HG03066 (cell line): ENCODE data around the gene CRACR2A.
A peak's percentile ranks its signal among the peaks of the same experiment; 100 is the strongest.

Experiments used
- ATAC-seq: cut with Tn5 transposase; IDR thresholded peaks from one replicate; pipeline ENCODE4 v1.9.1; 2021; ENCODE audit warnings: low read depth; ENCODE audit not compliant: unreplicated experiment

The CRACR2A gene, protein sequence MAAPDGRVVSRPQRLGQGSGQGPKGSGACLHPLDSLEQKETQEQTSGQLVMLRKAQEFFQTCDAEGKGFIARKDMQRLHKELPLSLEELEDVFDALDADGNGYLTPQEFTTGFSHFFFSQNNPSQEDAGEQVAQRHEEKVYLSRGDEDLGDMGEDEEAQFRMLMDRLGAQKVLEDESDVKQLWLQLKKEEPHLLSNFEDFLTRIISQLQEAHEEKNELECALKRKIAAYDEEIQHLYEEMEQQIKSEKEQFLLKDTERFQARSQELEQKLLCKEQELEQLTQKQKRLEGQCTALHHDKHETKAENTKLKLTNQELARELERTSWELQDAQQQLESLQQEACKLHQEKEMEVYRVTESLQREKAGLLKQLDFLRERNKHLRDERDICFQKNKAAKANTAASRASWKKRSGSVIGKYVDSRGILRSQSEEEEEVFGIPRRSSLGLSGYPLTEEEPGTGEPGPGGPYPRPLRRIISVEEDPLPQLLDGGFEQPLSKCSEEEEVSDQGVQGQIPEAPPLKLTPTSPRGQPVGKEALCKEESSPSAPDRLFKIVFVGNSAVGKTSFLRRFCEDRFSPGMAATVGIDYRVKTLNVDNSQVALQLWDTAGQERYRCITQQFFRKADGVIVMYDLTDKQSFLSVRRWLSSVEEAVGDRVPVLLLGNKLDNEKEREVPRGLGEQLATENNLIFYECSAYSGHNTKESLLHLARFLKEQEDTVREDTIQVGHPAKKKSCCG

DNA sequence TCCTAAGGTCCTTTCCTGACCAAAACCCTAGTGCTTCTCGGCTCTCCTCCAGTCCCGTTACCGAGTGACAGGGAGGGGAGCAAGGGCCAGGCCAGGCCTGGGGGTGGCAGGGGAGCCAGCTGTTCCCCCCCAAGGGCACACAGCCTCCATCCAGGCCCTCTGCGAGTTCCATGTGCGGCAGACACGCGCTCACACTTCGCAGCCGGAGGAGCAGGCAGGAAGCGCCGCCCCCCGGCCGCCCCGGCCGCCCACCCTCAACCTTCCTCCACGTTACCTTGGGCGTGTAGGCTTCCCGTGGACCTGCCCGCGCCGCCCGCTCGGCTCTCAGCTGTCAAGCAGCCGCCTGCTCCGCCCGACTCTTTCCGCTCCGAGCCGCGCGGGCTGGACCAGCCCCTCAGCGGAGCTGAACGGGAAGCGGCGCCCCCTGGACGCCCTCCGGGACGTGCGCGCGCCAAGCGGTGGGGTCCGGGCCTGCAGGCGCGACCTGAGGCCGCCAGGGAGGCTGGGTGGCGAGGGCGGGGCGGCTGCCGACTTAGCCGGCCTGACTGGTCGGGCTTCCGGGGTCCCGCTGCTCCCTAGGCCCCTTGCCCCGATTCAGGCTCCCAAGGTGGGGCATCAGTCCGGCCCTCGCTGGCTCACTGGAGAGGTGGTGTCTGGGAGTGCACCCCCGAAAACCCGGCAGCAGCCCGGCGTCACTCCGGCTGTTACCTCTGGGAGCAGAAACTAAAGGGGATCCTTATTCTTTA is at the start of gene CRACR2A:
CRACR2A (minus strand) TSS at position 369 of the 746 bp plus-strand sequence. CDS start 56,110 bp downstream, outside the sequence.
- ATAC-seq = peak; percentile 71

GRCh38 chr12:3797531-3798048 is 44.7 kb upstream of the CRACR2A start:
- no peak for ATAC-seq

DNA sequence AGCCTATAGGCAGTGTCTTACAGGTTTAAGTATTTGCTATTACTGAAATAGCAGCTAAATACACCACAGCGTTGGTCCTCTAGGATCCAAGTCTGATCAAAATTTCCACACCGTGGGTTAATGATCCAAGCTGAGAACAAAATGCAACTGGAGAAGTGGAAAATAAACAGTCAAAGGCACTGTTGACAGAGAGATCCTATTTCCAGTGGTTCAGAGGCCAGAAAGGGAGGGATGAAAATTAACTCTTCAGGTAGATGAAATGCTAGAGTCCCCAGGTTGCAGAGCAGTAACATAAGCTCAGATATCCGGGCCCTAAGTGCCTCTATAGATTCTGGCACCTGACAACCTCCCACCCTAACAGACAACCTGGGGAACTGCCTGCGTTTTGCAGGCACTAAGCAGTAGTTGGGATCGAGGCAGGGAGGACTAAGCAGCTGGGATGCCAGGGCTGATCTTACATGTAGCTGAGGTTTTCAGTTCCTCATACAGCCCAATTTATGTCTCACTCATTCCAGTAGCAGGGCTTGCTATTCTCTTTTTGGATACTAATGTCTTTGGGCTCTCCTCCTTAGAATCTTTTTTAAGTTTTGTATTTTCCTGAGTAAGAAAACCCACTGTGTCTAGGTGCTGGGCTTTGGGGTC is 42.7 kb upstream of the CRACR2A start:
- no peak for ATAC-seq

DNA sequence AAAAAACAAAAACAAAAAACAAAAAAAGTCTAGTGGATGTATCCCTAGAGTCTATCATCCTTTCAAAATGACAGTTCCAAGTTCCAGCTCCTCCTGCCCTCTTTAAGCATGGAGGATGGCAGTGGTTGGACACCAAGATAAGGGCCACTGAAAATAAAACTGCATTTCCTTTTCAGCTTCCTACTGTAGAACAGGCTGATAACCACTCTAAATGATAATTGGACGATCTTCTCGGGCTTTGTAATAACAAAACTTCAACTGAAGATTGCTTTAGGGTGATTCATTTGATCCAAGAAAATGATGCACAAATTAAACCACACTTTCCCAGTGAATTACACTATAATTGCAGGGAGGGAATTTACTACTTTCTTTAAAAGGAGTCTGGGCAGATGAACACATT is 42.2 kb upstream of the CRACR2A start:
- no peak for ATAC-seq

DNA sequence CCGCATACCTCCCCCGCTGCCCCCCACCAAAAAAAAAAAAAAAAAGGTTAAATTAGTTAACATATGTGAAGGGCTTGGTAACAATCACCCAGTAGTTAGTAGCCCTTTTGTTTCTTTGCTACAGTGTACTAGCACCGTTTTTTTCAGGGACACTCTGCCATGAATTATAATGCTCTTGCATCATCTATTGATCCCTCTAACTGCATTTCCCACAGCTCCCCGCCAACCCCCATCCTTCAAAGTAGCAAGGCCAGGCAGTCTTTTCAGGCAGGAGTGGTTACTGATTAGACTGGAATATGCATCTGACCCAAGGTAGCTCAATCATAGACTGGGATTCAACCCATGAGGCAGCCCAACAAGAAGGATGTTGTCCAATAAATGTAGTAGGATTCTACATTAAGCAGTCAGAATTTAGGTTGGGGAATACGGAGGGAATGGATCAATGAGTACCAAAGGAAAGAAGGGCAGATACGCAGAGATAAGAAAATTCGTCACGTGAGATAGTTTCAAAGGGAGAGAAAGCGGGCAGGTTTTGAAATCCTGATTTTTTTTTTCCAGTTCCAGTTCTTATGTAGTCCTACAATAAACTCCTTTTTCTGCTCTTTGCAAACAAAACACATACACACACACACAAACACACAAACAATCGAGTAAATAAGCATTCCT is 39.8 kb upstream of the CRACR2A start:
- ATAC-seq = no peak

GRCh38 chr12:3791256-3791874 is 38.5 kb upstream of the CRACR2A start:
- ATAC-seq = no peak

- no peak for ATAC-seq
Measured at GRCh38 chr12:3790642-3791041, 37.7 kb upstream of the CRACR2A start.

GRCh38 chr12:3789838-3790237 is 36.9 kb upstream of the CRACR2A start:
- ATAC-seq = no peak

DNA sequence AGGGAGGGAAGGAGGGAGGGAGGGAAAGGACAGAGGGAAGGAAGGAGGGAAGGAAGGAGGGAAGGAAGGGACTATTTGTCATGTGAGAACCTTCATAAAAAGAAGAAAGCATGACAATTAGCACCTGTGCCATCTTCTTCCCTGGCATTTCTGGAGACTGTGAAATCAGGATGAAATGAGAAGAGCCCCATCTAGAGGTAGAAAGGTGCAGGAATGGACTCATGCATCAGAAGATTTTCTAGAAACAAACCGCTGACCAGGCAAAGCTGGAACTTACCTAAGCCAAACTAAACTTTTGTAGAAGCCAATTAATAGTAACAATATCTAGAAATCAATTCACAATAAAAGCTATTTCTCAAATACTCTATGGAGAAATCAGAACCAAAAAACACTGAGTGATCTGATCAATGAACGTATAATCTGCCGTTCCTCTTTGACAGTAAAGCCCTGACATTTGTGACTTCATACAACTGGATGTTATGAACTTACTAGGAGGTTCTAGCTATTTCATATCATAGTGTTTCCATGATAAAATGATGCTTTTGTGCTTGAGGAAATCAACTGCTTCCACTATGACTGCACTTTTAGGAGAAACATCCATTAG is 24.4 kb upstream of the CRACR2A start:
- ATAC-seq = no peak

DNA sequence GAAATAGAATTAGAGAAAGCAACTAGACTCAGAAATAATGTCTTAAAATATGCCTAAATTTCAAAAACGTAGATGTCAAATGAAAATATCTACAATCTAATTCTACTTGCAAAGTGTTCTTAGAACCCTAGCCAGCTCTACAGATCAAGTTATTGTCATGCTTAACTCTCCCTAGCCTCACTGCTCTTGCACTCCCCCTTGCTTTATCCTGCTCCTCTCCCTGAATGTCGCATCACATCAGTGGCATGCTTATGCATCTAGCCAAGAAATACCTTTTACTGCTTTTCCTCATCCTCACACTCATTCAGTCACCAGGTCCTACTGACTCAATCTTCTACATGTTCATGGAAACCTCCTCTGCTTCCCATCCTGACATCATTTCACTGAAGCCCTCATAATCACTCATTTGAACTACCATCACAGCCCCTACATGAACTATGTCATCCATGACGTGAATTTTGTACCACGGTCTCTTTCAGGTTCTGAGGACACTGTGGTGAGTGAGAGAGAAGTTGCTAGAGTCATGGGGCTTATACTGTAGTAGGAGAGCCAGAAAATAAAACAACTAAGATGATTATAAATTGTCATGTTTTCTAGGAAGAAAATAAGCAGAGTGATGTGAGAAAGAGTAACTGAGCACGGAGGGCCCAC is 22.6 kb upstream of the CRACR2A start:
- ATAC-seq = no peak

- ATAC-seq = no peak
Measured at GRCh38 chr12:3772380-3772779, 19.5 kb upstream of the CRACR2A start.

DNA sequence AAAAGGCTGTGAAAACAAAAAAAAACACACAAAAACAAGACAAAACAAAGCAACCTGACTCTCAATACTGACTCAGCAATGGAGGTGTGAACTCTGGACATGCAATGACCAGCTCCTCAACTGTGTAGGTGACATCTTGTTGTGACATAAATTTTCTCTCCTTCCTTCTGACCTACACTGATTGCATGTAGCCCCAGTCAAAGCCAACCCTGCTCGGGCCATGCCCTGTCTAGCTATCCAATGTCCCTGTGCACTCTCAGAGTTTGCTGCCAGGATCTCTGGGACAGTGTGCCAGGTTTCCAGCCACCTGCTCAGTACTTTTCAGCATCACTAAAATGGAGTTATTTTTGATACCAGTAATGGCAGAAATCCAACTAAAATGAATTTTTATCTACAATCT is 18.9 kb upstream of the CRACR2A start:
- no peak for ATAC-seq

- no peak for ATAC-seq
Measured at GRCh38 chr12:3770891-3771290, 18.0 kb upstream of the CRACR2A start.

DNA sequence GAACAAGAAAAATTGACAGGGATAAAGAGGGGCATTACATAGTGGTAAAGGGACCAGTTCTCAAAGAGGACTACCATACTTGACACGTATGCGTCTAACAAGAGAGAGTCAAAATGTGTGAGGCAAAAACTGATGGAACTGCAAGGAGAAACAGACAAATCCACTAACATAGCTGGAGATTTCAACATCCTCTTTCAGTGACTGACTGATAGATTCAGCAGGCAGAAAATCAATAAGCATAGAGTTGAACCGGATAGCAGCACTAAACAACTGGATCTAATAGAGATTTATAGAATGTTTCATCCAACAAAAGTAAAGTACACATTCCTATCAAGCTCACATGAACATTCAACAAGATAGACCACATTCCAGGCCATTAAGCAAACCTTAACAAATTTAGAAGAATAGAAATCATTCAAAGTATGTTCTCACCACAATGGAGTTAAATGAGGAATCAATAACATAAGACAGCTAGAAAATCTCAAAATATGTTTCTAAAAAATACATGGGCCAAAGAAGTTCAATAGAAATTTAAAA is 16.1 kb upstream of the CRACR2A start:
- ATAC-seq = no peak

DNA sequence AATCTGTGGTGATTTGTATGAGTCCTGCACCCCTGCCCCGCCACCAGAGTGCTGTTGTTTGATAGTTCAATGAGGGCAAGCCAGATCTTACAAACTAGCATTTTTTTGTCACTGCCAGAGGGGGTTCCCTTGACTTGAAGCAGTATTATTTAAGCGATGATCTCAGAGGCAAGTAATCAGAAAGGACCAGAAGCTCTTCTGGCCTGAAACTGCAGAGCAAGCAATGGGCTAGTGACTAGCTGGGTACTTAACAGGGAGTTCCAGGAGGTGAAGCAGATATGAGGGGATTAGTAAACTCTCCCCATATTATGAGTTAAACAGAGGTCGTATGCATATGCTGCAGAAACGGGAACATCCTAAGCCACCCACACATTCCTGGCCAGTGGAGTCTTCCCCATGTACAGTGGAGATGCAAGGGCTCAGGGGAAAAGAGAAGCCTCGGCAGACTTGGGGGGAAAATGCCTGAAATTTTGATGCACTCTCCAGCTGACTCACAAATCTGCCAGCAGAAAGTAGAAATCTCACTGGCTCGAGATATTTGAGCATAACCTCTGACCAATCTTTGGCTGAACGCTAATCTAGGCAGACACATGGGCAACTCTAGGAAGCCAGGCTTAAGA is 8.3 kb upstream of the CRACR2A start:
- ATAC-seq = no peak

DNA sequence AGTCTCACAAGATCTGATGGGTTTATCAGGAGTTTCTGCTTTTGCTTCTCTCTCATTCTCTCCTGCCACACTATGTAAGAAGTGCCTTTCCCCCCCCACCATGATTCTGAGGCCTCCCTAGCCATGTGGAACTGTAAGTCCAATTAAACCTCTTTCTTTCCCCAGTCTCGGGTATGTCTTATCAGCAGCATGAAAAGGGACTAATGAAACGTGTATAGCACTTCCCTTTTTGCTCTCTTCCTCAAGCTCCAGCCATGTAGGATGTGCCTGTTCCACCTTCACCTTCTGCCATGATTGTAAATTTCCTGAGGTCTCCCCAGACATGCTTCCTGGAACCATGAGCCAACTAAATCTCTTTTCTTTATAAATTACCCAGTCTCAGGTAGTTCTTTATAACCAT is 7.0 kb upstream of the CRACR2A start:
- no peak for ATAC-seq

DNA sequence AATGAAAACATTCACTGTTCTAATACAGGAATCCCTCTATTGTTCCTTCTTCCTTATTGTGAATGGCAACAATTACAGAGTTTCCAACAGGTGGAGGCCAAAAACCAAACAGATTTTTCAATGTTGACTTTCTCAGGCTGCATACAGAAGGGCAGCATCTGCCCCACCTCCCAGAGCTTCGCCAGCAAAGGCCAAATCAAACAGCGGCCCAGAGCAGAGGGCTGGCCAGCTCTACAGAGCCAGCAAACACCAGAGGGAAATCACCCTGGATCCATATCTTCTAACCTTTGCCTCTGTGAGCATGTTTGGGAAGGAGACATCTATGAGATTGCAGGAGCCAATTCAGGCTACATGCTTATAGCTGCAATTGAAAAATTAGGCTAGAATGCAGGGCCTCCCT is 4.4 kb upstream of the CRACR2A start:
- ATAC-seq = no peak

DNA sequence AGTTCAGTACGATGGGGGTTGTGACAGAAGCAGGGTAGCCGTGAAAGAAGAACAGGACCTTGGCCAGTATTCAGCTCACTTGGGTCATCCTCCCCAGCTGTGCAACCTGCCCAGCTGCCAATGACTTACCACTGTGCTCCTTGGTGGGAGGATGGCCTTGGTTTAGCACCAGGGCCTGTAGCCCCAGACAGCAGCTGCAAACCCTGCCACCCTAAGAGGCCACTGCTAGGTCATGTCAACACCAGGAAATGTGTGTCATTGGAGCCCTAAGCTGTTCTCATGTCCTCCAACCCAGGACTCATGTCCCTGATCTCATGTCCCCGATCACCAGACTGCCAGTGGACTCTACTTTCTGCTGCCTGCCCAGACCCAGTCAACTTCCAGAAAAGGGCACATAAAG is 3.0 kb upstream of the CRACR2A start:
- no peak for ATAC-seq
